Fibroblast of pulmonary artery (primary cell): ENCODE measurements around the gene DNAH9.

Experiments
- DNase-seq: peaks from one replicate; pipeline ENCODE4 v3.0.0-alpha.2; 2010; ENCODE audit warnings: low read depth
- H3K4me3 ChIP-seq: replicated peaks from 2 replicates; pipeline ENCODE4 v1.5.1; 2011; ENCODE audit warnings: low read depth, mild to moderate bottlenecking, control low read depth, low read length, moderate library complexity
- CTCF ChIP-seq: IDR thresholded peaks from 2 replicates; pipeline ENCODE4 v1.5.1; 2011; ENCODE audit warnings: mild to moderate bottlenecking, control low read depth, low read length, inconsistent platforms; ENCODE audit errors: missing control alignments

The DNAH9 gene

GRCh38 chr17:11739351-11739750 is 141.1 kb downstream of the DNAH9 start:
- DNase-seq: no peak
- TF ChIP-seq CTCF: no peak
- no peak overlapping the region for H3K4me3 ChIP-seq

GRCh38 chr17:11739848-11740247 is 141.6 kb downstream of the DNAH9 start:
- H3K4me3 ChIP-seq: no peak overlapping the region
- no peak for TF ChIP-seq CTCF
- DNase-seq: no peak

- no peak for DNase-seq
- TF ChIP-seq CTCF: no peak
- H3K4me3 ChIP-seq: no peak overlapping the region
Measured at GRCh38 chr17:11742886-11743285, 144.6 kb downstream of the DNAH9 start.

GRCh38 chr17:11744696-11745095 is 146.4 kb downstream of the DNAH9 start:
- no peak for DNase-seq
- H3K4me3 ChIP-seq: no peak overlapping the region
- no peak for TF ChIP-seq CTCF

- TF ChIP-seq CTCF: no peak
- DNase-seq: no peak
- H3K4me3 ChIP-seq: no peak overlapping the region
Measured at GRCh38 chr17:11747441-11747840, 149.2 kb downstream of the DNAH9 start.

GRCh38 chr17:11757815-11758214 is 159.5 kb downstream of the DNAH9 start:
- TF ChIP-seq CTCF: no peak
- DNase-seq: no peak
- no peak overlapping the region for H3K4me3 ChIP-seq

GRCh38 chr17:11768106-11768505 is 169.8 kb downstream of the DNAH9 start:
- DNase-seq: no peak
- no peak overlapping the region for H3K4me3 ChIP-seq
- TF ChIP-seq CTCF: no peak
